Dendritic cell treated with granulocyte-macrophage colony-stimulating factor and Interleukin-4, amounts not matched to agents 40 ng/mL and 50 ng/mL, for 4 days (primary cell): ENCODE results near the gene MRPS16.

Experiments
- H3K27ac Mint-ChIP-seq: one replicate; pipeline ENCODE4 v1.8.0; 2022; ENCODE audit warnings: mild to moderate bottlenecking, mixed read lengths
- H3K27me3 Mint-ChIP-seq: one replicate; pipeline ENCODE4 v1.8.0; 2022; ENCODE audit warnings: mild to moderate bottlenecking, mixed read lengths
- H3K36me3 Mint-ChIP-seq: one replicate; pipeline ENCODE4 v1.8.0; 2022; ENCODE audit warnings: low read depth, mixed read lengths
- H3K4me1 Mint-ChIP-seq: one replicate; pipeline ENCODE4 v1.8.0; 2022; ENCODE audit warnings: low read depth, mixed read lengths
- H3K4me3 Mint-ChIP-seq: one replicate; pipeline ENCODE4 v1.8.0; 2022; ENCODE audit warnings: mild to moderate bottlenecking, moderate library complexity, mixed read lengths
- H3K9me3 Mint-ChIP-seq: one replicate; pipeline ENCODE4 v1.8.0; 2022; ENCODE audit warnings: mixed read lengths
- intact Hi-C: fragments of 100-400 bp; cut with micrococcal nuclease; formaldehyde crosslinking; loops from one replicate; pipeline ENCODE4 v1.15.0; 2022

Gene MRPS16

DNA sequence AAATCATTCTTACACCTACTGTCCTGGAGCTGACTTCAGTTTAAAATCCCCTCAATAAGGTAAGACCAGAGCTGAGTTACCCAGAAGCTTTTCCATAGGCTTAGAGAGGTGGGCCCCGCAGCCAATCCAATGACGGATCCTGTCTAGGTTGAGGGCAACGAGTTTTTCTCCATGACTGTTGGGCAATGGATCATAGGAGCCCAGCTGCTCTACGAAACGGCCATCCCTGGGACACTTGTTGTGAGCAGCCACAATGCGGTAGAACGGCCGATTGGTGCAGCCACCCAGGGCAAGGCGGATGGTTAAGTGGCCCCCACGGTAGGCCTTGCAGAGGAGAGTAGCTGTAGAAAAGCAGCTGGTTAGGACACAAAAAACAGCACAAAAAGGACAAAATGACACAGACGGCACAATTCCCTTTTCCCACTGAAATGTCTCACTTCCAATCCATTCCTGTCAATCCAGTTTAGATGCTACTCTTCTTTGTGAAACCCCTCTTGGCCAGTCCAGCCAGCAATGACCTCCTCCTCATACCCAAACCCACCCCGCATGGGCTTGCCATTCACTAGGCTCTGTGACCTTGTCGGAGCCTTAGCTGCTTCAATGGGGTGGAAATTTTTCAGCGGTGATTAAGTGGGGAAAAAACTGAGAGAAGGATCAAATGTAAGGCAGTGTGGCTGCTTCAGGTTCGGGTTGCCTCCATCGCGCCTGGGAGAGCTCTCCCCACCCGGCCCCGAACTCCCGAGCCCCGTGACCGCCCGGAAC lies 580 bp downstream of the MRPS16 start:
- peak overlapping the region; percentile 95 for H3K4me3 Mint-ChIP-seq
- peaks cover 45% of the 10 kb centered on the region for H3K36me3 Mint-ChIP-seq
- intact Hi-C loops = loop anchor here (1.0 to 5.0 kb wide), 2 partner anchors 105 to 162 kb away; partner anchors contain the start of genes ANXA7 and CFAP70
- H3K27ac Mint-ChIP-seq = peak overlapping the region; percentile 97
- no peaks in the 10 kb centered on the region for H3K27me3 Mint-ChIP-seq
- H3K4me1 Mint-ChIP-seq = peaks cover 29% of the 10 kb centered on the region
- no peaks in the 10 kb centered on the region for H3K9me3 Mint-ChIP-seq

DNA sequence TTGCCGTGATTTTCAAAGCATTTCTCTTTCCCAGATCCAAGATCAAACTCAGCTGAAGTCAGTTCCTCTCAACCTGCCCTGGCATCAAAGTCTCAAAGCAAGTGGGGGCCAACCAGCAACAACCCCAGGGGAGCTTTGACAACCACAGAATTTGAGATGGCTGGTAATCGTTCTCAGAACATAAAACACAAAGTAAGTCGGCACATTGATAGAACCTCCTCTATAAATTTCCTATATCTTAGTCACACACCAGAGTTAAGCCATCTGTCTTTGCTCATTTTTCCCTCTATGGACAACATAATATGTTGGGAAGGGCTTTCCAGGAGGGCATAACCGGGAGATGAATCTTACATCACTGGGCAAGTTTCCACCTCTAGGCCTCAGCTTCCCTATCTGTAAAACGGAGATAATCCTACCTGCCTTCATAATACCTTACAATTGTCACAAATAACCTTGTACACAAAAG lies 4.2 kb downstream of the MRPS16 start:
- intact Hi-C loops = loop anchor here (10.0 kb wide), 1 partner anchor 247 kb away; the partner anchor contains the start of gene PPP3CB
- Mint-ChIP-seq H3K36me3 (peaks cover 52% of the 10 kb centered on the region), H3K4me3 (no peak overlapping the region), H3K9me3 (no peaks in the 10 kb centered on the region), H3K27ac (peak overlapping the region; percentile 89), H3K4me1 (peaks cover 55% of the 10 kb centered on the region), H3K27me3 (no peaks in the 10 kb centered on the region)

DNA sequence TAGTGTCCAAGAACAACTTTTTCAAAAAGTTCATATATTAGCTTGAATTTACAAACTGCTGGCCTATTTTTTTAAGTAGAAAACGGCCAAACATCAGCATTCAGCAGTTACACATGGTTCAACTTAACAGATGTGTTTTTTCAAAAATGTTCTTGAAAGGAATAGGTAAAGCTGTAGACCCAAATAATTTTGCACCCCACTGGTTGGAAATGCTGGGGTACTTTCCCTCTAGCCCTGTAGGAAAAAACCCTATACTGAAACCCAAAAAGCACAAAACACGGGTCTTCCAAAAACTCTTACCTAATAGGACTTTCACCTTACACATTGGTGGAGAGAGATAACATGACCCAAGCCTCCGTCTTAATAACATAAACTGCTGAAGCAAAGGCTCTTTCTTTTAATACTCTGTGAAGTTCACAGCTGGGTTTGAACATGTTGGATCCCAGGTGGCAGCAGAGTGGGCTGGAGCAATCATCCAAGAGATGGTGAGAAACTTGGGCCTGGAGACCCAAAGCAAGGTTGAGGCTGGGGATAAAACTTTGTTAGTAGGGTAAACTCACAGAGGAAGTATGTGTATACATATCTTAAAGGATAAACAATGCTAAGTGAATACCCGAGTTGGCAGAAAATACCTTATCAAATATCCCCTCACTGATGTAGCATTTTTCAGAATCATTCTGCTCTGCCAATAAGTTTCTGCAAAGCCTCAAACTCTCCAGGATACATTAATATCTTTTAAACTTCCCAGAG lies 4.8 kb downstream of the MRPS16 start:
- Mint-ChIP-seq H3K36me3 (peaks cover 55% of the 10 kb centered on the region), H3K27me3 (no peaks in the 10 kb centered on the region), H3K9me3 (no peaks in the 10 kb centered on the region), H3K4me1 (peaks cover 55% of the 10 kb centered on the region), H3K27ac (peak overlapping the region; percentile 89), H3K4me3 (peak overlapping the region; percentile 88)
- intact Hi-C loops = loop anchor here (2.0 to 10.0 kb wide), 2 partner anchors 165 to 247 kb away; partner anchors contain the start of gene PPP3CB

DNA sequence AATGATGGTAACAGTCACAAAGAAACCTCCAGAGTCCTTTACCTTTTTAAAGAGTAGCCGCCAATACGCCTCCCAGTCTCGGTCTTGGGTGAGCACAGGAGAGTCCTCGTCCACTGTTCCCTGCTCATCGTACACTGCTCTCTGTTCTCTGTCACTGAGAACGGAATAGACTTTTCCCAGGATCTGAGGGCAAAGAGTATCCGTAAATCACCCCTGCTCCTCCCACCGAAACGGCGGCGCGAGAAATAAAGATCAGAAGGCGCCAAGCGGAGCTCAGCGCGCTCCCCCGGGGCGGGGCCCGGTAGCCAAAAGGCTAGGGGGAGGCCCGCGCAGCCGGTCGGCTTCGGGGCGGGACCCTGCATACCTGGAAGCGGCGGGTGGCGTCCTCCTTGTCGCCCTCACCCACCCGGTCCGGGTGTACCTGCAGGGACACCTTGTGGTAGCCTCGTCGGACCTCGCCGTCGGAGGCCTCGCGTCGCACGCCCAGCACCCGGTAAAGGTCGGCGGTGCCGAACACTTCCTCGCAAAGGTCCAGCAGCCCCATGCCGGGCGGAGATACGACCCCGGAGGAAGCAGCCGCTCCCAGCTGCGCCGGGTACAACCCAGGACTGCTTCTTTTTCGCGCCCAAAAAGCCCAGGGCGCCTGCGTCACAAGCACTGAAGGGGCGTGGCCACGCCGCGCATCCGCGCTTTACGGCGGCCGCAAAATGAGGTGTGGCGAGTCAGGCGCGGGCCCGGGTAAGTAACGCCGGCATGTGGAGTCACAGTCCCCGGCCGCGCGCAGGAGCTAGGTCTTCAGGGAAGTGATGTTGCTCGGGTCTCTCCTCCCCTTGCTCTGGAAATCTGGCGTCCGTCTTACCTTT lies 5.6 kb downstream of the MRPS16 start, which contains the start of gene DNAJC9:
Gene DNAJC9, minus strand, starts transcription at position 610 of the 863 bp plus-strand sequence. Its CDS starts 66 bp downstream, at position 544.
- intact Hi-C loops = loop anchor here (2.0 to 10.0 kb wide), 2 partner anchors 166 to 248 kb away; partner anchors contain the start of gene PPP3CB
- Mint-ChIP-seq H3K36me3 (peaks cover 53% of the 10 kb centered on the region), H3K9me3 (no peaks in the 10 kb centered on the region), H3K27me3 (no peaks in the 10 kb centered on the region), H3K4me3 (peak within 1 kb of the TSS; percentile 88), H3K27ac (peak within 1 kb of the TSS; percentile 89), H3K4me1 (peaks cover 53% of the 10 kb centered on the region)

DNA sequence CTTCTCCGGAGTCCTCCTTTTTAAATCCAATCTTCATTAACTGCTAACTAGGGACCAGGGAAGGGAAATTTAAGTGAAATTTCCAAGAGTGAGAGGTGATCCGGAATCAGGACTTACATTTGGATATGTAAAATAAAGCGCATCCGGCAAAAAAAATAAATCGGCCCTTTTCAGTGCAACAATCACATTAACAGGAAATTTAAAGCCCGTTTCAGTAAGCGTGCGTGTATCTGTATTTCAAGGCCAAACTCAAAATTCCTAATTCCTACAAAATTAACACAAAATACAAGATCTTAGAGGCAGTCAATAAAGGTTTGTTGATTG lies 6.2 kb downstream of the MRPS16 start:
- Mint-ChIP-seq H3K36me3 (peaks cover 52% of the 10 kb centered on the region), H3K4me1 (peaks cover 49% of the 10 kb centered on the region), H3K27me3 (no peaks in the 10 kb centered on the region), H3K9me3 (no peaks in the 10 kb centered on the region), H3K4me3 (peak overlapping the region; percentile 88), H3K27ac (peak overlapping the region; percentile 89)
- intact Hi-C loops = loop anchor here (2.0 to 10.0 kb wide), 2 partner anchors 167 to 249 kb away; partner anchors contain the start of gene PPP3CB

DNA sequence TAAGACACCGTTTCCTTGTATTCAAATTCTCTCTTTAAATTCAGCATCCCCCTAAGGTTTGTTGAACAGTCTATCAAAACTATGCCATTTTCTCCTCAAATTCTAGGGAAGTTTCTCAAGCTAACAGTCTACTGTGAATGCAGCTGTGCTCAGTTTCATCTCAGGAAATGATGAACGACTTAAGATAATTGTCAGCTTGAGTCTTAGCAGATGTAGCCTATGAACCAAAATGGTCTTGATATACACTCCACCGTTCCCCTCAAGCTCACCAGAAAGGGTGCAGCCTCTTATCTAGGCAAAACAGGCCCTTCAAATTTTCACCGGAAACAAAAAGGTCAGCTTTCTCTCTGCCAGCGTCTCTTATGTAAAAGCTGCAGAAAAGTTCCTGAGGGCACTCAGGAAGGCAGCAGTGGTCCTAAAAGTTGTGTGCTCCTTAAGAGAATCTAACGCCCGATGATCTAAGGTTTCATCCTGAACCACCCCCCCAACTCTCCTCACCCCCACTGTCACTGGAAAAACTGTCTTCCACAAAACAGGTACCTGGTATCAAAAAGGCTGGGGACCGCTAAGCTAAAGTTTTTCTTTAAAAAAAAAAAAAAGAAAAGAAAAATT lies 7.5 kb downstream of the MRPS16 start:
- Mint-ChIP-seq H3K36me3 (peaks cover 52% of the 10 kb centered on the region), H3K27ac (no peak overlapping the region), H3K27me3 (no peaks in the 10 kb centered on the region), H3K4me3 (no peak overlapping the region), H3K4me1 (peaks cover 38% of the 10 kb centered on the region), H3K9me3 (no peaks in the 10 kb centered on the region)
- intact Hi-C loops = loop anchor here (10.0 kb wide), 1 partner anchor 250 kb away; the partner anchor contains the start of gene PPP3CB

DNA sequence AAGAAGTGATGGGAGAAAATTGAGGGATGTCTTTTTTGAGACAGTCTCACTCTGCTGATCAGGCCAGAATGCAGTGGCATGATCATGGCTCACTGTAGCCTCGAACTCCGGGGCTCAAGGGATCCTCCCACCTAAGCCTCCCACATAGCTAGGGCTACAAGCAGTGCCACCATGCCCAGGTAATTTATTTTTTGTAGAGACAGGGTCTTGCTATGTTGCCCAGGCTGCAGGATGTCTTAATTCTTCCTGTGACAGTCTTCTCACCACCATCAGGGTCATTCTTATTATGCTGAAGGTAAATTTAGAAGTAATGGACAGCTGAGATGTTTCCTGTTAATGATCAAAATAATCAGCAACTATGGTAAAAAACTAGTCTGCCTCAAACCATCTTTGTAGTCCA lies 12.5 kb downstream of the MRPS16 start:
- Mint-ChIP-seq H3K4me3 (no peak overlapping the region), H3K9me3 (no peaks in the 10 kb centered on the region), H3K27me3 (no peaks in the 10 kb centered on the region), H3K36me3 (peaks cover 67% of the 10 kb centered on the region), H3K4me1 (peaks cover 11% of the 10 kb centered on the region), H3K27ac (no peak overlapping the region)
- intact Hi-C loops = loop anchor here (10.0 kb wide), 1 partner anchor 255 kb away; the partner anchor contains the start of gene PPP3CB

DNA sequence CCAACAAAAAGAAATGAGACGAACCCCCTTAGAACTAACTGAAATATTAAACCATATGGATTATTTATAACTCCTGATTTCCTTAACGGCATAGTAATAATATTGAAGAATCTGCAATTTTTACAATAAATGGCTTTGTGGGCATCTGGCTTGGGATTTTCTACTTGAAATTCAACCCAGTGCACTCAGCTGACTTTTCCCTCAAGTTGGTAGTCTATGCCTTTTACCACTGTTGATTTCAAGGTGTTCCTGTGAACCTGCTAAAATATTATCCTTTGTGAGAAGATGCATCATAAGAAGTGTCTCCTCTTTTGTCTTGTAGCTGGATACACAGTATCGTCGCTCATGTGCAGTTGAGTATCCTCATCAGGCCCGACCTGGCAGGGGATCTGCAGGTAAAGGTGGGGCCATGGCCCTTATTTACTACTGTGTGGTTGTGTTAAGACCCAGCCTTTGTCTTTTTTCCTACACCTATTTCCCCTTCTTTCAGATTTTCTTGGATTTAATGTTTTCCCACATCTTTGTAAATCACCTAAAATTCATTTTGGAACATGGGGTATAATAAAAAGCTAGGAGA lies 13.4 kb downstream of the MRPS16 start:
- Mint-ChIP-seq H3K27ac (no peak overlapping the region), H3K36me3 (peaks cover 73% of the 10 kb centered on the region), H3K4me3 (no peak overlapping the region), H3K9me3 (no peaks in the 10 kb centered on the region), H3K27me3 (no peaks in the 10 kb centered on the region), H3K4me1 (peaks cover 2% of the 10 kb centered on the region)
- intact Hi-C loops = no loop called here

DNA sequence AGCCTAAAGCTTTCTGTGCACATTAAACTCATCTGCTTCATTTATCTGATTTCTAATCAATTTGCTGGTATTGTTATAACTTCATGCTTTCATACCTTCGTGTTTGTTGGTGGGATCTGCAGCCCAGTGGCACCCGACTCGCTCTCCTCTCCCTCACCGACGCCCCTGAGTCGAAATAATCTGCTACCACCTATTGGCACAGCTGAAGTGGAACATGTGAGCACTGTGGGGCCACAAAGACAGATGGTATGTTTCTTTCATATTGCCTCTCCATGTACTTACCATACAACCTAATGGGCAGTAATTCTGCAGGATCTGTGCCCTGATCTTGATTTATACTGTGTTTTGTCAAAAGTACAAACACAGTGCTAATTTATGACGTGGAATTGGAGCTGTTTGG lies 17.7 kb downstream of the MRPS16 start:
- Mint-ChIP-seq H3K27ac (no peak overlapping the region), H3K27me3 (no peaks in the 10 kb centered on the region), H3K4me3 (no peak overlapping the region), H3K9me3 (no peaks in the 10 kb centered on the region), H3K36me3 (peaks cover 71% of the 10 kb centered on the region), H3K4me1 (peaks cover 12% of the 10 kb centered on the region)
- intact Hi-C loops = no loop called here

DNA sequence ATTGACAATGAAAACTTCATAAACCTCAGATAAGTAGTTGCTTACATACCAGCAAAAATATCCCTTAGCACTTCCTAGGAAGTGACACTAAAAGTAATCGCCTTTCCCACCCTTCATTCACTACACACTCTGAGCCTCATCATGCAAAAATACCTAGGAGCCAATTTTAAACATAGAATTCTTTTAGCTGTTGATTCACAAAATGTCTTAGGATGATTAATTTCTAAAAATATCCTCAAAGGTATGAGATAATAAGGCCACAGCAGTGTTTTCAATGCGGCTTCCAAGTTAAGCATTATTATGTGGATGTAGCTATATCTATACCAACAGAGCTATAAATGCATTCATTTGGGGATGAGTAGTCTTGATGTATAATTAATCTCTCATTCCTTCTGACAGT lies 18.6 kb downstream of the MRPS16 start:
- intact Hi-C loops = no loop called here
- Mint-ChIP-seq H3K27ac (no peak overlapping the region), H3K36me3 (peaks cover 69% of the 10 kb centered on the region), H3K9me3 (no peaks in the 10 kb centered on the region), H3K4me3 (no peak overlapping the region), H3K4me1 (peaks cover 20% of the 10 kb centered on the region), H3K27me3 (no peaks in the 10 kb centered on the region)

DNA sequence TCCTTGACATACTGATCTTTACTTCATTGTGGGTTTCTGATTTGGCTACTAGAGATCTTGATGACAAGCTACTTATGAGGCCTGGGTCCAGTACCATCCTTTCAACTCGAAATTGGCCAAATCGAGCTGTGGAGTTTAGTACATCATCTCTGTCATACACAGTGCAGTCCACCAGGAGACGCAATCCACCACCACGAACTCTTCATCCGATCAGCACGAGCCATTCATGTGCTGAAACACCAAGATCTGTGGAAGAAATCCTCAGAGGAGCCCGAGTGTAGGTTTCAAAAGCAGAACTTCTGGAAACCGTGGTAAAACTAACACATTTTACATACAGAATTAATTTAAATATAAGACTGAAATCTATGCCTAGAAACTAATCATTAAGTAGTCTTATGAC lies 19.6 kb downstream of the MRPS16 start:
- no peak overlapping the region for H3K27ac Mint-ChIP-seq
- H3K9me3 Mint-ChIP-seq = no peaks in the 10 kb centered on the region
- H3K36me3 Mint-ChIP-seq = peaks cover 77% of the 10 kb centered on the region
- no peaks in the 10 kb centered on the region for H3K27me3 Mint-ChIP-seq
- peaks cover 30% of the 10 kb centered on the region for H3K4me1 Mint-ChIP-seq
- intact Hi-C loops = no loop called here
- no peak overlapping the region for H3K4me3 Mint-ChIP-seq

DNA sequence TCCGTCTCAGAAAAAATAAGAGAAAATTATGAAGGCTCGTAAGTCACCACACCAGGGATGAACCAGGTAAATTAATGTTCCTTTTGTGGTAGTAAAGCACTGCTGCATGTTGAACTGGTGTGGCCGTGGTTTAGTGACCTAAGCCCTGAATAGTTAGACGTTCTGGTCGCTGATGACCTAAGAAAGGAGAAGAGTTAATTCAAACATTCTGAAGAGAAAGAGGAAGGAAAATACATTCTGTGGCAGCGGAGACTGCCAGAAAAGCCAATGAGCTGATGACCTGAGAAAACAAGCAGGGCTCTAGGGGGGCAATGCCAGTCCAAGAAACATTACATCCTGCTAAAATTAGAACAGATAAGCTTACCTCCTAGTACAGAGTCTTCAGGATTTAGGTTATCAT lies 22.9 kb downstream of the MRPS16 start:
- peaks cover 49% of the 10 kb centered on the region for H3K36me3 Mint-ChIP-seq

More for the DNA sequence above, 22.9 kb downstream of the MRPS16 start:
- H3K27me3 Mint-ChIP-seq = no peaks in the 10 kb centered on the region
- H3K4me1 Mint-ChIP-seq = peaks cover 32% of the 10 kb centered on the region
- intact Hi-C loops = loop anchor here (10.0 kb wide), 1 partner anchor 395 kb away; no protein-coding TSS in a partner anchor
- peak overlapping the region; percentile 31 for H3K27ac Mint-ChIP-seq
- peak overlapping the region; percentile 6 for H3K4me3 Mint-ChIP-seq
- H3K9me3 Mint-ChIP-seq = no peaks in the 10 kb centered on the region
